HG02852 (cell line): ENCODE data around the gene KCNK13.
A peak's percentile ranks its signal among the peaks of the same experiment; 100 is the strongest.
"Not testable (repeated sequence)": the region's sequence is repeated elsewhere in the genome, so short reads cannot be mapped to it uniquely, and the experiment has no call there.

Experiments
- ATAC-seq: cut with Tn5 transposase; IDR thresholded peaks from one replicate; pipeline ENCODE4 v1.9.1; 2021; ENCODE audit warnings: mild to moderate bottlenecking, moderate library complexity; ENCODE audit not compliant: unreplicated experiment

Gene KCNK13

GRCh38 chr14:90060965-90061684 lies 669 bp upstream of the KCNK13 start:
- ATAC-seq, result peak; percentile 25

- ATAC-seq, result no peak
These were observed 467 bp downstream of the KCNK13 start for GRCh38 chr14:90062127-90062794.

- ATAC-seq, result no peak
These were observed 1.2 kb downstream of the KCNK13 start for GRCh38 chr14:90062822-90063539.

- ATAC-seq, result no peak
These were observed 10.6 kb downstream of the KCNK13 start for GRCh38 chr14:90072350-90072749.

GRCh38 chr14:90079576-90079975 lies 17.8 kb downstream of the KCNK13 start:
- no peak for ATAC-seq

GRCh38 chr14:90087433-90087832 lies 25.6 kb downstream of the KCNK13 start:
- no peak for ATAC-seq

- ATAC-seq, result no peak
These were observed 26.4 kb downstream of the KCNK13 start for GRCh38 chr14:90088176-90088575.

DNA sequence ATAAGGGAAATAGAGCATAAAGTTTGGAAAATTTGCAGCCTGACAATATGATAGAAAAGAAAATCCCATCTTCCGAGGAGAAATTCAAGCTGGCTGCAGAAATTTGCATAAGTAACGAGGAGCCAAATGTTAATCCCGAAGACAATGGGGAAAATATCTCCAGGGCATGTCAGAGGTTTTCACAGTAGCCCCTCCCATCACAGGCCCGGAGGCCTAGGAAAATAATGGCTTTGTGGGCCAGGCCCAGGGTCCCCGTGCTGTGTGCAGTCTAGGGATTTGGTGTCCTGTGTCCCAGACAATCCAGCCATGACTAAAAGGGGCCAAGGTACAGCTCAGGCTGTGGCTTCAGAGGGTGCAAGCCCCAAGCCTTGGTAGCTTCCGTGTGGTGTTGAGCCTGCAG lies 27.7 kb downstream of the KCNK13 start:
- ATAC-seq, result not testable (repeated sequence)

DNA sequence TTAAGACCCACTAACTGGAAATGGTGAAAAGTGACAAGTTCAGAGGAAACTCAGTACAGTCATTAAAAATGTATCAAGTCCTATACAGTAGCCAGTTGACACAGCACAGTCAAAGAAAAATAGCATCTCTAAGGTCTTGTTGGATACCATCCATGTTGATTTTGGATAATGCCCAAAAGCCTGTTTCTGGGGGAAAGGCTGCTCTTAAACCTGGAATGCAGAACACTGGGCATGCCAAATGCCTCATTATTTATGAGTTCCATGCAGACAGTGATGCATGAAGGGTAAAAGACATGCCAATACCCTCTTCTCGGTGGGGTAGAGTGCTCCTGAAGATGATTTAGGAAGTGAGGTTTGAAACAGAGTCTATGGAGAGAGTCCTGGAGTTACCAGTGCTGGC lies 29.6 kb downstream of the KCNK13 start:
- ATAC-seq, result no peak

- ATAC-seq, result peak; percentile 56
These were observed 32.3 kb downstream of the KCNK13 start for GRCh38 chr14:90093942-90094595.

GRCh38 chr14:90095096-90095495 lies 33.3 kb downstream of the KCNK13 start:
- no peak for ATAC-seq

DNA sequence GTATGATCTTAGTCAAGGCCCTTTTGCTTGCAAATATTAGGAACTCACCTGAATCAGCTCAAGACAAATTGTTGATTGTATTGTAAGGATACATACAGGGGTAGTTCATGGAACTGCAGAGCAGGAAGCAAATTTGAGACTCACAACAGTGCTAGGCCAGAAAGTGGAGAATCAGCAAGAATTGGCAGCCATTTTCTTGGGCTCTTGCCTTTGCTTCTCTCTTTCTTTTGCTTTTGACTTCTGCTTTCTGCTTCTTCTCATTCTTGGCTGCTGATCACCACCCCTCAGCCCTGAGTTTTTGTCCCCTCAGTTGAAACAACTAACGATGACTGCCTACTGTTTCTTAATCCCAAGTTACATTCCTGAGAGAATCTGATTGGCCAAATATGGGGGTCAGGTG lies 34.8 kb downstream of the KCNK13 start:
- no peak for ATAC-seq

DNA sequence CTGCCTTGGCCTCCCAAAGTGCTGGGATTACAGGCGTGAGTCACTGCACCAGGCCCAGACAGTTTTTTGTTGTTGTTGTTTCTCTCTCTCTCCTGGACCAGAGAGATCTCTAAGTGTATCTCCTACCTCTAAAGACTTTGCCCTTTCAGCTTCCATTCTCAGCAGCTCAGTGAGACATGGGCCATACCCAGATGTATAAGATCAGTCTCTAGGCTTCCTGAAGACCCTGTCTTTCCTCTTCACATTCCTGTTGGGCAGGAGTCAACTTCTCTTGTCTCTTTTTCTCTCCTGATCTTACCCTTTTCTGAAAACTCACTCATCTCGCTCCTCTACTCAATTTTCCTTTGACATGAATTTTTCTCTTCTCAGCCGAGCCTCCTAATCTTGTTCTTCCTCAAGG lies 42.0 kb downstream of the KCNK13 start:
- ATAC-seq, result no peak

DNA sequence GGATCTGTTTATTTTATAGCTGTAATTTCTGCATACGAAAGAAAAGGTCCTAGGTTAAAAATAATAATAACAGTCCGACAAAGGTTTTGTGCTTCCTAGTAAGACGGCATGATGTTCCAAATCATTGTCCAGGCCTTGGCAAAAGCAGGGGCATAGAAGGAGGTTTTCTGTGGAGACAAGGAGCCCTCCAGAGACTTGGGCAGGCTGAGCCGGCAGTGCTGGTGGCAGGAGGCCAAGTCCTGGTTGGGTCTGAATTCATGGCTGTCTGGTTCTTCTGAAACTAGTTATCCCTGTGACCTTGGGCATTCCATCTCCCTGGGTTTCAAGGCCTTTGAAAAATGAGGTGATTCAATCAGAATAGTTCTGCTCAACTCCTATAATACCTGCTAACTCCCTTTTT lies 44.0 kb downstream of the KCNK13 start:
- ATAC-seq, result no peak

- no peak for ATAC-seq
These were observed 46.0 kb downstream of the KCNK13 start for GRCh38 chr14:90107789-90108188.

GRCh38 chr14:90109858-90110257 lies 48.1 kb downstream of the KCNK13 start:
- no peak for ATAC-seq

DNA sequence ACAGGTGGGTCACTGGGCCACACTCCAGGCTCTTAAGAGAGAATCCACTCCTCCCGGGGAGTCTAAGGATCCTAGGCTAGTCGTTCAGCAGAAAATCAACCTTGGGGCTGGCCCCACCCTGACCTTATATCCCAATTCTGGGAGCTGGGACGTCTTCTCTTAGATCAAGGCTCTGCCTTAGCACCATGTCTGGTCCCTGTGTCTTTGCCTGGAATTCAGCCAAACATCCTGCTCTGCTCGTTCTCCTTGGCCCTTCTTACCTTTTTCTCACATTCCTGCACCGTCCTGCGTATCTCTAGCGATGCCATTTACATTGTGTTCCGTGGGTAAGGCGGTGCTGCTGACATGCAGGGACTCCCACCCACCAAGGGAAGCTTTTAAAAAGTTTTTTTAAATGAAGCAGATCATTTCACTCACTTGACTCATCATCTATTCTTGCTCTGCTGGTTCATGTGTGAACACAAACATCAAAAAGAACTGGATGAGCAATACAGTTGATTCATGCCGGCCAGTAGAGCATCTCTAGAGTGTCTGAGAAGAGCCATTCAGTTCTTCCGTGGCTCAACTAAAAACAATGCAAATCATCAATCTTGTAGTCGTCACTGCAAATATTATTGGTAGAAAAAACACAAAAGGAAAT lies 50.2 kb downstream of the KCNK13 start:
- ATAC-seq, result no peak

- ATAC-seq, result no peak
These were observed 52.8 kb downstream of the KCNK13 start for GRCh38 chr14:90114554-90114953.

DNA sequence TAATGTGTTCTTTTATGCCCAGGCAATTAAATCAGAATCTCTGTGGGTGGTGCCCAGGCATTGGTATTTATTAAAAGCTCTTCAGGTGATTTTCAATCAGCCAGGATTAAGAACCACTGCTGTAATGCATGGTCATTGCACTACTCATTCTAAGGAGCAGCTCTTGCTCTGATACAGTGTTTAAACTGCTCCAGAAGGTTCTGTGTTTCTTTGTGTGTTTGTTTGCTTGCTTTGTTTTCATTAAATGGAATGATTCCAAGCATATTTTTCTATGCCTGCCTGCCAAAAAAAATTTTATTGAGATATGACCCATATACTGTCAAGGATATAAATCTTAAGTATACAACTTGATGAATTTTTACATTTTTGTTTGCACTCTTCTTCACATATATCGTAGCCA lies 54.0 kb downstream of the KCNK13 start:
- ATAC-seq, result no peak

DNA sequence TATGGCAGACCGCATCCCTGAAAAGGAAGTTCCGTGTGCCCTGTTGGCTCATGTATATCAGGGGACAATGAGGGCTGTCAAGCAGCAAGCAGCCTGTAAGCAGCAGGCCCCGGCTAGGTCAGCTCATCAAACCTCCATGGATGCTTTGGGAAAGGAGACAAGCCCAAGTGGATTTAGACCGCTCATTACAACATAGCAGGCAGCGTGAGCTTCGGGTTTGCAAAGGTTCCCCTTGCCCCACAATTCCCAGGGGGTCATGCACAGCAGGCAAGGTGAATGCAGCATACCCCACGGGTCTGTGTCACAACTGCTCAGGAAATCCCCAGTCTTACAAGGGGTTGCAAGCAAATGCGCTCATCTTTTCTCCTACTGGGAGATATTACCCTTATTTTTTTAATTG lies 54.6 kb downstream of the KCNK13 start:
- ATAC-seq, result no peak

DNA sequence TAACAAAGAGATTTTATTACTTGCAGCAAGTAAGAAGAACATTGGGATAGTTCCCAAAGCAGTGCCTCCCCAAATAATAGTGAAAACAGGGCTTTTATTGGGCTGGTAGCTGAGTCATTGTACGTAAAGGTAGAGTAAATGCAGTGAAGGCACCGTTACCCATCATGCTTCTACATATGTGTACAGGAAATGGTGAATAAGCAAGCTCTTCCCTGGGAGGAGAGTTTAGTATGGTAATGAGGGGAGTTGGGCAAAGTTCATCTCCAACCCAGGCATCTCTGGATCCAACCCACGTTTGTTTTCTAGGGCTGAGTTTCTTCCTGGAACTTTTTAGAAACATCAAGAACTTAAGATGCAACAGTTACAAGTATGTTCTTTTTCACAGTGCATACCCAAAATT lies 56.2 kb downstream of the KCNK13 start:
- no peak for ATAC-seq
